HCEC 1CT (cell line): ENCODE data around the gene SORCS2.
A peak's percentile ranks its signal among the peaks of the same experiment; 100 is the strongest.

Source experiments
- DNase-seq: peaks from one replicate; pipeline ENCODE4 v3.0.0-alpha.2; 2017

SORCS2 gene

DNA sequence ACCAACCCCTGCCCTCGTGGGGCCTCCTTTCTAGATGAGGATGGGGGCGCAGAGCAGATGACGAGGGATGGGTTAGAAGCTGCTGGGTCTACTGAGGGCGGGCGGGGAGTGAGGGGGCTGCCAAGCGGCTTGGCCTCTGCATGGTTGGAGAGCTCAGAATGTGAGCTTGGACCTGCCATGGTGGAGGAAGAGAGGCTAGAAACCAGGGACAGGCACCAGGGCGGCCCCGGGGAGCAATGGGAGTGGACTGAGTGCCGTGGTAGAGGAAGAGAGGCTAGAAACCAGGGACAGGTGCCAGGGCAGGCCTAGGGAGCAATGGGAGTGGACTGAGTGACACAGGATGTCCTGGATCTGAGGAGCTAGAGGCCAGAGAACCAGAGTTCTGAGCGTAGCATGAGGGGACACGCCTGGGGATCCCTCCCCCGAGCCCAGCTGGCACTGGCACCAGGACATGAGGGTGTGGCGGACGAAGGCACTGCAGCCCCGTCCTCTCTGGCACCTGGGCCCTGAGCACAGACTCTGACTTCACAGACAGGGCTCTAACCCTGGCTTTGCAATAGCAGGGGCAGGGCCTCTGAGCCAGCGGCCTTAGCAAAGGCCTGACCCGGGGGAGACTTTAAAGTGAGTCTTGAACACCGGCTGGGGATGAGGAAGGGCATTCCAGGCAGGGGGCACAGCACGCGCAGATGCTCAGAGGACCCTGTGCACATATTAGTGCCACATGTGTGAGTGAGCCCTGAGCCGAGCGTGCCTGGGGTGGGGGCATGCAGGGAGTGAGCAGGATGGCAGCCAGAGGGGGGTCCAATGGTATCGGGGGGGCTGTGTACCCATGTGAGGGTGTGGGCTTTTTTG is 456.4 kb downstream of the SORCS2 start:
- no peak for DNase-seq

GRCh38 chr4:7649411-7649740 is 457.0 kb downstream of the SORCS2 start:
- no peak for DNase-seq

DNA sequence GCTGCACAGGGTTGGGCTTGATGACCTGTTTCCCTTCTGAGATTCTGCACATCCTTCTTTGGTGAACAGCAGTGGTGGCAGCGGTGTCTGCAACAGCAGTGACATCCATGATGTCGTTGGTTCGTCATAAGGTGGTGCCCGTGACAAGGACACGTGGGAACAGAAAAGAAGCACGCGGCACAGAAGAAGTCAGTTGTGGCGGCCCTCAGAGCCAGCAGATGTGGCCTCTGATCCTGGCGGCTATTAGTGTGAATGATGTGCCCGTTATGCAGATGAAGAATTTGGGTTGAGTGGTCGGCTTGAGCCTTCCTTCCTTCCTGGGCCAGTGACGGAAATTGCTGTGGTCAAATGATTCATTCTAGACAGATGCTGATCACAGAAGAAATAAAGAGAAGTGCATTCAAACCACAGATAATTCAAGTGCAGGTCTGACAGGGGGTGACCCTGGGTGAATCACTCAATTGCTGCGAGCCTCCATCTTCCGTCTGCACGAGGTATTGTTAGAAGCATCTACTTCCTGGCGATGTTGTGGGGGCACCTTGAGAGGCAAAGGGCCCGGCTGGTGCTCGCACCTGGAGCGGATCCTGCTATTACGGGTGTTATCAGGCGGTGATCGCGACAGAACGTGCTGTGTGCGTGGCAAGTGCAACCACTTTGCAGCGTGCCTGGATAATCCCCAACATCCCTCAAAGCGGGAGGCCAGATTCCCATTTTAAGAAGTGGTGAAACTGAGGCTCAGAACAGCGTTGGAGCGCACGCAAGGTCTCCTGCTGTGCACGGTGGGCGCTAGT is 457.6 kb downstream of the SORCS2 start:
- peak; percentile 82 for DNase-seq

DNA sequence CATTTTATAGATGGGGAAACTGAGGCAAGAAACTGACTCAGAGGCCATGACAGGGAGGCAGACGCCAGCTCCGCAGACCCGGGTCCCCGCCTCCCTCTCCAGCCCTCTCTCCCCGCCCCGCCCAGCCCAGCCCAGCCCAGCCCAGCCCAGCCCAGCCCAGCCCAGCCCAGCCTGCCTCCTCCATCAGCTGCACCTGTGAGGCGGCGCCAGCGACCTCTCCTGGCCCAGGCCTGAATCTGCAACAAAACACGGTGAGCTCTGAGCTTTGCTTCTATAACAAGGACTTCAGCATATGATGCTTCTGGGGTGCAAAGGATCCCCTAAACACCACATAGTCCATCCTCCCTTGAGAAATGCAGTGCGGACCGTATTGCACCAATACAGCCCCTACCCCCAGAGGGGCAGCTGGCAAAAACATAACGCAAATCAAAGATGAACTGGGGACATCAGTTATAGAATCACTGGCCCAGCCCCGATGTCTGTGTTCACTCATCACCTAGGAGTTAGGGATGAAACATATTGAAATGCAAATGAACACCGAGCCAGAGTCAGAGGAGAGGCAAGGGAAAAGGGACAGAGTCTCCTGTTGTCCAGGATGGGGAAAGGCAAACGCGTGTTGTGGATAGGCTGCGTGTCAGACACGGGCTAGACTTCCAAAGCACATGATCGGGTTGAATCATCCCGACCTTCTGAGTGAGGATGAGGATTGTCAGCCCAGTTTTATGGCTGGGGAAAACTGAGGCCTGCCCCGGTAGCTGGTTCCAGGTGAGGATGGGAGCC is 458.5 kb downstream of the SORCS2 start:
- DNase-seq, result no peak

DNA sequence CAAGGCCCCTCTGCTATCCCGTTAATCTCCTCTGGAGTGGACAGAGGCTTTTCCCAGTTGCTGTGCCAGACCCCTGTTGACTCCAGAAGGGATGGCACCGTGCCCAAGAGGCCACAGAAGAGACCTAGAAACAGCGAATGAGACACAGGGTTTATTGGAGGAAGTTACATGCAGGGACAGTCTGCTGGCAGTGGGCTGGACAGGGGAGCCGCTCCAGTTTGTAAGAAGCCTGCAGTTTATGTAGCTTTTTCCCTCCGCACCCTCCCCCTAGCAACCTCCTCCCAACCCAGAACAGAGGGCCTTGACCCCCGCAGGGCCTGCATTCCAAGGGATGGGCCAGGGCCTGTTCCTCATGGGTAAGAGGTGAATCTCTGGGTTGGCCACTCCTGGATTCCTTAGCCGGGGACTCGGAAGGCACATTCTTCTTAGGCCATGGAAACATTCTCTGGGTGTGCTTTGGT is 459.2 kb downstream of the SORCS2 start:
- DNase-seq, result peak; percentile 23

DNA sequence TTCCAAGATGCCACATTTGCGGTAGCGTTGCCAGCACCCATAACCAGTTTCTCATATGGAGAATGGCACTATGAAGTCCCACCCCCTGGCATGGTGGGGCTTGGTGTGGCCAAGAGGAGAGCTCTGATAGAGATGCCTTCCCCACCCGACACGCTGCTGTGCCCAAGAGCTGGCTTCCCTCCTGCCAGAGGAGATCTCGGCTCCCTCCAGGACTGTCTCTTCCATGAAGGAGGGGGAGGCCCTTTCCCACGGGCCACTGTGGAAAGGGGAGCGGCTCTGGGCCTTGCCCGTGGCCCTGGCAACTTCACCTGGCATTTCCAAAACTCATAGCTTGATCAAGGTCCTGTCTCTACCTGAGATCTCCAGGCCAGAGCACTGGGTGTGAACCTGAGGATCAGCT is 459.7 kb downstream of the SORCS2 start:
- DNase-seq, result no peak

GRCh38 chr4:7652451-7652881 is 460.1 kb downstream of the SORCS2 start:
- DNase-seq, result no peak

DNA sequence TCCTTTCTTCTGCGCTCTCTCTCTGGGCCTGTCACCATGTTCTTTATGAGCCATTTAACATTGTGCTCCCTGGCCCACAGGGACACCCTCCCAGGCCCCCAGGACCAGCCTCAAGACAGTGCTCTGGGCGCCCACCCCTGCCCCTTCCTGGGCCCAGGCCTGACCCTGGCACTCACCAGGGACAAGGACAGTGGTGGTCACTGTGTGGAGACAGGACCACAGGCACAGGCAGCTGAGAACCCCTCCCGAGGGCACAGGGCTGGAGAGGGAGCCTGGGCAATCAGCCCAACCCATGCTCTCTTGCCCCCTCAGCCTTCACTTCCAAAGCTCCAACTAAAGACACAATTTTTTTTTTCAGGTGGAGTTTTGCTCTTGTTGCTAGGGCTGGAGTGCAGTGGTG is 460.6 kb downstream of the SORCS2 start:
- DNase-seq, result no peak

DNA sequence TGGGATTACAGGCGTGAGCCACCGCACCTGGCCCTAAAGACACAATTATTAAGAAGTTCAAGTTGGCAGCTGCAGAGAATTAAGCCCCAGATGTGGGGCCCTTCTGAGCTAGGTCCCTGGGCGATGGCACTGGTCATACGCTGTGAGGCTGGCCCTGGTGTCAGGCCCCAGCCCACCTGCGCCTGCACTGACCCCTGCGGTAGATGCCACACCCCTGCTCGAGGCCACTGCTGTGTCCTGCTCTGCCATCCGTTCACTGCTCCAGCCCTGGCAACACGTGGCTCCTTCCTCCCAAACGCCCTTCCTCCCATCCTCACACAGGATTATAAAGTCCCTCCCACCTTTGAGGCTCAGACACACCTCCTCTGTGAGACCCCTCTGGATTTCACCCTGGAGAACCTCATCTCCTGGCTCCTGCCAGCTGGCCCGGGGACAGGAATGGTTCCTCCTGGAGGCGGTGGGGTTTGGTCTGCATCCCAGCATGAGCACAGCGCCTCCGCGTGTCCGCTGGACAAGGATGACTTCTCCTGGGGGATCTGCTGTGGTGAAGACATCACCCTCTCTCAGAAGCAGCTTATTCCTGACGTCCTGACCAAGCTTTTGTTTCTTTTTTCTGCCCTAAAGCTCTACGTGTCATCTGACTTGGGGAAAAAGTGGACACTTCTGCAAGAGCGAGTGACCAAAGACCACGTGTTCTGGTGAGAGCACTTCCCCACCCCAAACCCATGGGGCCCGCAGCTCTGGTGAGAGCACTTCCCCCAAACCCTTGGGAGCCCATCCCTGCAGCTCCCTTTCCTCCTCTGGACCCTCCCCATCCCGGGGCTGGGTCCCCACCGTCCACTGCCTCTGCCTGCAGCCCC is 461.4 kb downstream of the SORCS2 start:
- DNase-seq, result no peak

GRCh38 chr4:7654550-7655445 is 462.5 kb downstream of the SORCS2 start:
- DNase-seq, result no peak

GRCh38 chr4:7655511-7656243 is 463.3 kb downstream of the SORCS2 start:
- no peak for DNase-seq

- no peak for DNase-seq
These were observed 464.0 kb downstream of the SORCS2 start for GRCh38 chr4:7656244-7656800.

DNA sequence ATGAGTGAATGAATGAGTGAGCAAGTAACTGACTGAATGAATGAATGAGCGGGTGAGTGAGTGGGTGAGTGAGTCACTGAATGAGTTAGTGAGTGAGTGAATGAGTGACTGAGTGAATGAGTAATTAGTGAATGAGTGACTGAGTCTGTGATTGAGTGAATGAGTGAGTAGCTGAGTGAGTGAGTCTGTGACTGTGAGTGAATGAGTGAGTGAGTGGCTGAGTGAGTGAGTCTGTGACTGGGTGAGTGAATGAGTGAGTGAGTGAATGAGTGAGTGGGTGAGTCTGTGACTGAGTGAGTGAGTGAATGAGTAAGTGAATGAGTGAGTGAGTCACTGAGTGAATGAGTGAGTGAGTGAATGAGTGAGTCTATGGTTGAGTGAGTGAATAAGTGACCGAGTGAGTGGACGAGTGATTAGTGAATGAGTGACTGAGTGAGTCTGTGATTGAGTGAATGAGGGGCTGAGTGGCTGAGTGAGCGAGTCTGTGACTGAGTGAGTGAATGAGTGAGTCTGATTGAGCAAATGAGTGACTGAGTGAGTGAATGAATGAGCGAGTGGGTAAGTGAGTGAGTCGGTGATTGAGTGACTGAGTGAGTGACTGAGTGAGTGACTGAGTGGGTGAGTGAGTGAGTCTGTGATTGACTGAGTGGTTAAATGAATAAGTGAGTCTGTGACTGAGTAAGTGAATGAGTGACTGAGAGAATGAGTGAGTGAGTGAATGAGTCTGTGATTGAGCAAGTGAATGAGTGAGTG is 465.4 kb downstream of the SORCS2 start:
- no peak for DNase-seq

- no peak for DNase-seq
These were observed 466.2 kb downstream of the SORCS2 start for GRCh38 chr4:7658341-7659204.

DNA sequence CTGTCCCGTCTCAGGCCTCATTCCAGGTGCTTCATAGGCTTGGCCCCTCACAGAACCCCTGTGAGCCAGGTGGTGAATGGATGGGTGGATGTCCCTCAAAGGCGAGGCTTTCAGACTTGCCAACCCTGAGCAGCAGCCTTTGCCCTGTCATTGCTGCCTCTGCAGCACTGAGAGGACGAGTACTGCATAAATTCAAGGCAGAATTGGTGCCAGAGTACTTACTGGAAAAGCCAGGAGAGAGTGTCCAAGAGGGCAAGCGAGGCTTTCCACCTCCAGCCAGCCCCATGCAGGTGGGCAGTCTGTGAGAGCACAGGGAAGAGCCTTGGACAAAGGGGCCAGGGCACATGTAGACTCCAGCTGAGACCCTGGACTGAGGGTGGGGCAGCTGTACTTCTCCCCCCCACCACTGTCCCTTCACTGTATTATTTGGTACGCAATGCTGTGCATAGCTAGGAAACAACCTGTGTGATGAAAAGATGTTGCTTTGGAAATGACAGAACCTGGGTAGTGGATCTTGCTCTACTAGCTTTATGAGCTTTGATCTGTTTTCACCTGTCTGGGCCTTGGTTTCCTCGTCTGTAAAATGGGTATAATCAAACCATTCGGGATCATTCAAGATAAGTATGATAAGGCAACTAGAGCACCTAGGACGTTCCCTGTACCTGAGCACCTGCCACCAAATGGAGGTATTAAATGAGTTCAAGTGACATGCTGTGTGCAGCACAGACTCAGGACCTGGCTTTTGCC is 467.3 kb downstream of the SORCS2 start:
- no peak for DNase-seq

DNA sequence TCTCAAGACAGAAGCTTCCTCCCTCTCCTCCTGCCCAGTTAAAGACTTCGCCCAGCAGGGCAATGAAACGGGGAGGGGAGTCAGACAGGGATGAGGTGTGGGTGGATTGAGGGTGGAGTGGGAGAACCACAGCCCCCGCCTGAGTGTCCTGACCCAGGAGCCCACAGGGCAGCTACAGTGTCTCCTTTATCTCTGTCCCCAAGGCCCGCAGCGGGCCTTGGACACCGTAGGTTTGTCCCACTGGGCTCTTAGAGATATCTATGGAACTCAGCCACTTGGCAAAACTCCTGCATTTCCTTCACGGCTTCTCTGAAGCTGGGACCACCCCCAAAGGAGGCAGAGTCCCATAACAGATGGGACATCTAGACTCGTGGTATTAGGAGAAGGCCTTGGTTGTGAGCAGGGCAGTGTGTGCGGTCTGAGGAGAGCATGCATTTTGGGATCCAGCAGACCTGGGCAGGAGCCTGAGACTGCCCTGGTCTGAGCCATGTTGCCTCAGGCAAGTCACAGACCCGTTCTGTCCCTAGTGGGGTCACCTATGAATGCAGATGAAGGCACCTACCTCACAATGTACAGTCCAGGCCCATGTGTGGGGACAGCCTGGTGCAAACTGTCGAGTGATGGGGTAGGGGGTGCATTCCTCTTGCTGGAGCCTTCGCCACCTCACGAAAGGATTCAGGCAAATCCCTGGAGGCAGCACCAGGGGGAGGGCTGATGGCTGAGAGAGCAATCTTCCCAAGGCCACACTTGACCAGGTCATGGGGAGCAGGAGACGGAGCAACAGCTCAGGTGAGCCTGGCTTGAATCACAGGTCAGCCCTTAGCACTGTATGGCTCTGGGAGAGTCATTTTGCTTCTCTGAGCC is 468.1 kb downstream of the SORCS2 start:
- no peak for DNase-seq
